Suppressor macrophage treated with lipopolysaccharide for 1 hour (primary cell): ENCODE data around the gene FXYD4.
"Not testable (repeated sequence)": the region's sequence is repeated elsewhere in the genome, so short reads cannot be mapped to it uniquely, and the experiment has no call there.

Experiments used
- DNase-seq, 3 donors: peaks; one replicate each; pipeline ENCODE4 v3.0.0-alpha.2; 2020 to 2022

The FXYD4 gene

DNA sequence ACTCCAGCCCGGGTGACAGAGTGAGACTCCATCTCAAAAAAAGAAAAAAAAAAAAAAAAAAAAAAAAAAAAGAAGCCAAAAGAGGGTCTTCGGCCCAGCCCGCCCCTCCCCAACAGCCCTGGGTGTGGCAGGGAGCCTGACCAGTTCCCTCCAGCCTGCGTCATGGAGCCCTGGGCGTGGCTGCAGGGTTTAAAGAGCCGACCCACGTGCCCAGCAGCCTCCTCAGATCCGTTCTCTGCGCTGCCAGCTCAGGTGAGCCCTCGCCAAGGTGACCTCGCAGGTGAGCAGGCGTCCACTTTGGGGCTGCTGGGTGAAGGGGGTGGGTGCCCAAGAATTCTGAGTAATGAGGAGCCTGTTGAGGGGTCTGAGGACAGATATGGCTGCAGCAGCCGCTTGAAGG, at the start of gene FXYD4:
TSS of gene FXYD4 (plus strand) at position 219 of the 400 bp plus-strand sequence. CDS start 2,111 bp downstream, outside the sequence.
- DNase-seq = no peak

DNA sequence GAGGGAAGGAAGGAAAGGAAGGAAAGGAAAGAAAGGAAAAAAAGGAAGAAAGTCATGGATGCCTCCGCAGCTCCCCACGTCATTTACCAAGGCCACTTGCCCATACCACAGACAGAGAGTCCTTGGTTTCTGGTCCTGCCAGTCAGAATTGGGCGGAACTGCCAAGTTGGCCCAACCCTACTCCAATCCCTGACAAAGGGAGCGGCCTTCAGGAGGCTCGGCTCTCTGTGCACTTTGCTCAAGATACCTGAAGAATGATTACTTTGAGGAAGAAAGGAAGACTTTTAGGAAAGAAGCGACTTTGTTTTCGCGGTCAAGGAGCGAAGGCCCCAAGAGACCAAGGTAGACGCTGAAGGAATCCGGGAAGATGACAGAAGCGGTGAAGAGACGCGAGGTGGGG, 49.1 kb upstream of the FXYD4 start:
- DNase-seq = no peak

GRCh38 chr10:43322769-43323168, 48.7 kb upstream of the FXYD4 start:
- peak; percentile 79 to 89 (median 80) for DNase-seq

DNA sequence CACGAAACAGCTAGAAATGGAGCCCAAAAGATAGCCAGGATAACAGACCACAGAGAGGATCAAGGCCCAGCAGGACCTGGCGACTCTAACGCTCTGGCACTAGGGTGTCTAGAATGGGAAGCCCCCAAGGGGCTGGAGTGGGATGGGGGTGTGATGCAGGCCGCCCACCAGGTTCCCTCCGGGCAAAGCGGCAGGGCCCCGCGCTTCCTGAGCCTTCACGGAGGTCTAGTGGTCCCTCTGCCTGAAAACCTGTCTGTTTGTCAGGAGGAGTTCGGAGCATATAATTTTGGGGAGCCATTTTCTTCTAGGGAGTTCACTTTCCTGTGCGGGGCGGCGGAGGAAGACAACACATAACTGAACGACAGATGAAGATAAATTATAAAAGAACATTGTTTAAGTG, 48.2 kb upstream of the FXYD4 start:
- DNase-seq = no peak

DNA sequence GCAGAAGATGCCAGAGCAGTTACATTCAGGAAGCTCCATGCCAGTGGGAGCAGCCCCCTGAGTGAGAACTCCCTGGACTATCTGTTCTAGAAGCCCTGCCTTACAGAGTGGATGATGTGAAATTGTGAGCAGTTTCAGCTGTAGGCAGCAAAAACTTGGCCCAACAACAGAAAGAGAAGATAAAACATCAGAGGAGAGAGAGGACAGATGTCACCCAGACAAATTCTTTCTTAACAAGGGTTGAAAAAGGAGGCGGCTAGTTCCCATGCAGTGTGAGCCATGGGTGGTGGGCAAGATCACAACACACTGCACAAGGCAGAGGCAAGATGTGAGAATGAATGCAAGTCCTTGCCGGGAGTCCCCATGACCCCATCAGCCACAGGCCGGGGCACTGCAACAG, 46.6 kb upstream of the FXYD4 start:
- no peak for DNase-seq

GRCh38 chr10:43327171-43327570, 44.3 kb upstream of the FXYD4 start:
- DNase-seq = no peak

DNA sequence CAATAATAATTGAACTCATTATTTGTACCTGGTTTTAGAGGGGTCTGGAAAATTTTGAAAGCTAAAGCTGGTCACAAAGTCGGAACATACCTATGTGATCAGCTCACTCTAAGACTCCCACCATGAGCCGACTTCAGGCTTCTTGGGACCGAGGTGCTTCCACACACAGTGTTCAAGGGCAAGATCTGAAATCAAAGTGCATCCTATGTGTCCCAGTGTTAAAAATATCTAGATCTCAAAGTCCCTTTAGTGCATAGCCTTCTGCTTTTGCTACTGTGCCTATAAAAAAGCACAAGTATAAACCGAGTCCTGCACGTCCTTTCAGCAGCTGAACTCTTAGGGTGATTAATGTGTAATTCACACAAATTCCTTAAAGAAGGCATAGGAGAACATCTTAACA, 43.5 kb upstream of the FXYD4 start:
- no peak for DNase-seq

DNA sequence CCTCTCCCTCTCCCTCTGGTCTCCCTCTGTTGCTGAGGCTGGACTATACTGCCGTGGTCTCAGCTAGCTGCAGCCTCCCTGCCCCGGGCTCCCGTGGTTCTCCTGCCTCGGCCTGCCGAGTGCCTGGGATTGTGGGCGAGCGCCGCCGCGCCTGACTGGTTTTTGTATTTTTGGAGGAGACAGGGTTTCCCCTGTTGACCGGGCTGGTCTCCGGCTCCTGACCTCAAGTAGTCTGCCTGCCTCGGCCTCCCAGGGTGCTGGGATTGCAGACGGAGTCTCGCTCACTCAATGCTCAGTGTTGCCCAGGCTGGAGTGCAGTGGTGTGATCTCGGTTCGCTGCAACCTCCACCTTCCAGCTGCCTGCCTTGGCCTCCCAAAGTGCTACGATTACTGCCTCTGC, 42.6 kb upstream of the FXYD4 start:
- DNase-seq = not testable (repeated sequence)

DNA sequence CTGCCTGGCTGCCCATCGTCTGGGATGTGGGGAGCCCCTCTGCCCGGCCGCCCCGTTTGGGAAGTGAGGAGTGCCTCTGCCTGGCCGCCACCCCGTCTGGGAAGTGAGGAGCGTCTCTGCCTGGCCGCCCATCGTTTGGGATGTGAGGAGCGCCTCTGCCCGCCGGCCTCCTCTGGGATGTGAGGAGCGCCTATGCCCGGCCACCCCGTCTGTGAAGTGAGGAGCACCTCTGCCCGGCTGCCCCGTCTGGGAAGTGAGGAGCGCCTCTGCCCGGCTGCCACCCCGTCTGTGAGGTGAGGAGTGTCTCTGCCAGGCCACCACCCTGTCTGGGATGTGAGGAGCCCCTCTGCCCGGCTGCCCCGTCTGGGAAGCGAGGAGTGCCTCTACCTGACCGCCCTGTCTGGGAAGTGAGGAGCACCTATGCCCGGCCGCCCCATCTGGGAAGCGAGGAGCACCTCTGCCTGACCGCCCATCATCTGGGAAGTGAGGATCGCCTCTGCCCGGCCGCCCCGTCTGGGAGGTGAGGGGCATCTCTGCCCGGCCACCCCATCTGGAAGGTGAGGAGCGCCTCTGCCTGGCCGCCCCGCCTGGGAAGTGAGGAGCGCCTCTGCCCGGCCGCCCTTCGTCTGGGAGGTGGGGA, 42.1 kb upstream of the FXYD4 start:
- DNase-seq = not testable (repeated sequence)

- DNase-seq = not testable (repeated sequence)
These were observed 41.2 kb upstream of the FXYD4 start for GRCh38 chr10:43330049-43330823.

GRCh38 chr10:43330824-43331127, 40.7 kb upstream of the FXYD4 start:
- DNase-seq = not testable (repeated sequence)

DNA sequence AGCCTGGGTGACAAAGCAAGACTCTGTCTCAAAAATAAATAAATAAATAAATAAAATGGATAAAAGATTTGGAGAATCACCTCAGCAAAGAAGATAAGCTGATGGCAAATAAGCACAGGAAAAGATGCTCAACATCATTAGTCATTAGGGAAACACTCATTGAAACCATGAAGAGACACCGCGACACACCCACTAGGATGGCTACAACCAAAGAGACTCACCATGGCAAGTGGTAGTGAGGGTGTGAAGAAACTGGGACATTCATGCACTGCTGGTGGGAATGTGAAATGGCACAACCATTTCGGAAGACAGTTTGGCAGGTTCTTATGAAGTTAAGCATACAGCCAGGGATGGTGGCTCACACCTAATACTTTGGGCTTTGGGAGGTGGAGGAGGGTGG, 37.8 kb upstream of the FXYD4 start:
- DNase-seq = no peak

GRCh38 chr10:43336061-43336460, 35.4 kb upstream of the FXYD4 start:
- DNase-seq = no peak

GRCh38 chr10:43336641-43337318, 34.7 kb upstream of the FXYD4 start:
- DNase-seq = peak in 1 of 3 donors; percentile 23

DNA sequence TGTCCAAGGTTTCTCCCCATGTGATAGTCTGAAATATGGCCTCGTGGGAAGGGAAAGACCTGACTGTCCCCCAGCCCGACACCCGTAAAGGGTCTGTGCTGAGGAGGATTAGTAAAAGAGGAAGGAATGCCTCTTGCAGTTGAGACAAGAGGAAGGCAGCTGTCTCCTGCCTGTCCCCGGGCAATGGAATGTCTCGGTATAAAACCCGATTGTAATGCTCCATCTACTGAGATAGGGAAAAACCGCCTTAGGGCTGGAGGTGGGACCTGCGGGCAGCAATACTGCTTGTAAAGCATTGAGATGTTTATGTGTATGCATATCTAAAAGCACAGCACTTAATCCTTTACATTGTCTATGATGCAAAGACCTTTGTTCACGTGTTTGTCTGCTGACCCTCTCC, 33.9 kb upstream of the FXYD4 start:
- DNase-seq = not testable (repeated sequence)

DNA sequence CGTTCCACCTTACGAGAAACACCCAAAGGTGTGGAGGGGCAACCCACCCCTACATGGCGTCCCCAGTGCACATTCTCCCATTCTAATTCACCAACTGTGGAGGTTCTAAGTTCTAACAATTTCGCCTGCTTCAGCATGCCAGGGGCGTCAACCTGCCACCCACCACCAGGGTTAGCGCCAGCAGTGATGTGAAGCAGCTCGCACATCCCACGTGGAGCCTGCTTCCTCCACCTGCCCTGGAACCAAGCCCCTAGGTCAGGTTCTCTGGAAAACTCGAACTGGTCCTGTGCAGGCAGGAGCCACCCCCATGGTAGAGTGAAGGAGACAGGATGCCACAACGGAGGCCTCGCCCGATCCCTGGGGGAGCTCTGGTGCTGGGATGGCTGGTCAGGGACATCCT, 33.3 kb upstream of the FXYD4 start:
- DNase-seq = no peak

GRCh38 chr10:43339136-43339535, 32.3 kb upstream of the FXYD4 start:
- DNase-seq = no peak

- DNase-seq = no peak
These were observed 31.3 kb upstream of the FXYD4 start for GRCh38 chr10:43340101-43340500.

DNA sequence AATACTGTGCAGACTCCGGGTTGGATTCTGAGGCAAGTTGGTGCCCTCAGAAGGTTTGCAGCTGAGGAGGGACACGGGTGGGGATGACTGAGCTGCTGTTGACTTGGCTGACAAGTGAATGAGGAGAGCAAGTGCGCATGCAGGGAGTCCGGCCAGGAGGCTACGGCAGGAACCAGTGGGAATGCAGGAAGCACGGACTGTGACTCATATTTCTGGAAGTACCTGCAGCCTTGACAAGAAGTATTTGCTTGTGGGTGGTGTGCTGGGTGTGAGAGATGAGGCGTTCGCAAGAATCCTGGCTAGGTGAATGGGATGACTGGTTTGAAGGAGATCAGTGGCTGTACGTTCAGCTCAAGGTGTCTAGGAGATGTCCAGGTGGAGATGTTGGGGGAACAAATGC, 30.8 kb upstream of the FXYD4 start:
- DNase-seq = peak in 1 of 3 donors; percentile 4

GRCh38 chr10:43341450-43341849, 30.0 kb upstream of the FXYD4 start:
- no peak for DNase-seq

DNA sequence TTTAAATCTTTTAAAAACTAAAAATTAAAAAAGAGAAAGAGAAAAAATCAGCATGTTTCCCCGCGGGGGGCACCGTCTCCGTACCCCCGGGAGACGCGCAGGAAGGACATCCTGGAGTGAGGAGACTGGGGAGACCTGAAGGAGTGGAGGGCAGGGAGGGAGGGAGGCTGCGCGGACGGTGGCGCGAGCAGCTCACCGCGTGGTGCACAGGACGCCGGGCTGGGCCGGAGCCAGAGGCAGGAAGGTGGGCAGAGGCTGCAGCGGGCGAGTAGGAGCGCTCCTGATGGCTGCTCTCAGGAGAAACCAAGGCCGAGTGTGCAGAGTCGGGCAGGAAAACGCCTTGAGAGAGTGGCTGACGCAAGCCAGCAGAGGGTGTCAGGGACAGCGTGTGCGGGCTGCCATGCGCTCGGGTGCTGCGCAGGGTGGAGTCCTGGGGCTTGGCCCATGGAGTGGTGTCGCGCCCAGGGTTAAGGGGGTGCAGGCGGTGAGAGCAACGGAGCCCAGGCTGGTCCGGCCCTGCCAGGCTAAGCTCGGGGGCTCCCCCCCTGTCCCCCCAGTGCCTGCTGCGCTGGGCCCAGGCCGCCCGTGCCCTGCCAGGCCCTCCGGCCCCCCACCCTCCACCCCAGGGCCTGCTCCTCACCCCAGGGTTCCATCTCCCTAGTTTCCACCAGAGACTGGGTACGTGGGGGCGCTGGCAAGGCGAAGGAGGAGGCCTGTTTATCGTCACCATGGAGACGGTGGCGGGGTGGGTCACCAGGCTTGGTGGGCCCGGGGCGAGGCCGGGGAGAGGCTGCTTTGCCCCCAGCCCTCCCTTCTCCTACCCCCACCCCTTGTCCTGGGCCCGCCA, 28.9 kb upstream of the FXYD4 start:
- no peak for DNase-seq

- no peak for DNase-seq
These were observed 28.3 kb upstream of the FXYD4 start for GRCh38 chr10:43343126-43343525.

- peak; percentile 36 to 43 (median 43) for DNase-seq
These were observed 27.4 kb upstream of the FXYD4 start for GRCh38 chr10:43344051-43344450.
